SU-DHL-6 (cell line): ENCODE measurements around the gene PAIP2.

Experiments
- H2AFZ ChIP-seq: fragments of 200-600 bp; sonication (generic); 2 replicates; pipeline ENCODE4 v1.6.1; 2014; ENCODE audit warnings: low read depth, mild to moderate bottlenecking, moderate library complexity, mixed read lengths, antibody characterized with exemption, low read length; ENCODE audit not compliant: severe bottlenecking
- H3F3A ChIP-seq: fragments of 200-600 bp; shearing (Covaris generic); 2 replicates; pipeline ENCODE4 v1.6.0; 2016; ENCODE audit warnings: antibody characterized with exemption, mild to moderate bottlenecking; ENCODE audit not compliant: insufficient read depth
- H3K27ac ChIP-seq: fragments of 200-600 bp; sonication (generic); 2 replicates; pipeline ENCODE4 v1.5.1; 2016; ENCODE audit warnings: low read depth, mild to moderate bottlenecking, low read length, moderate library complexity, mixed read lengths
- H3K27me3 ChIP-seq: fragments of 200-600 bp; sonication (generic), shearing (Covaris generic); 2 replicates; pipeline ENCODE4 v1.6.0; 2014; ENCODE audit warnings: mild to moderate bottlenecking, low read length
- H3K36me3 ChIP-seq: fragments of 200-600 bp; sonication (generic); 2 replicates; pipeline ENCODE4 v1.6.1; 2014; ENCODE audit warnings: mild to moderate bottlenecking, low read length, mixed read lengths
- H3K4me2 ChIP-seq: fragments of 300-600, 200-600 bp; shearing (Covaris generic), sonication (generic); 2 replicates; pipeline ENCODE4 v1.6.0; 2014; ENCODE audit warnings: low read length, low read depth, mild to moderate bottlenecking; ENCODE audit not compliant: poor library complexity, severe bottlenecking
- H3K4me3 ChIP-seq: fragments of 200-600 bp; sonication (generic); 2 replicates; pipeline ENCODE4 v1.5.1; 2014; ENCODE audit warnings: antibody characterized with exemption, low read length, mild to moderate bottlenecking, mixed read lengths; ENCODE audit not compliant: insufficient read depth, poor library complexity, severe bottlenecking
- H3K79me2 ChIP-seq: fragments of 200-600 bp; sonication (generic); 2 replicates; pipeline ENCODE4 v1.6.1; 2014; ENCODE audit warnings: mild to moderate bottlenecking, low read length, moderate library complexity; ENCODE audit not compliant: insufficient read depth
- H3K9ac ChIP-seq: fragments of 200-600 bp; sonication (generic); 2 replicates; pipeline ENCODE4 v1.7.0; 2014; ENCODE audit warnings: mild to moderate bottlenecking, low read length
- H3K9me2 ChIP-seq: fragments of 200-600 bp; sonication (generic); replicated peaks from 2 replicates; pipeline ENCODE4 v1.6.1; 2014; ENCODE audit warnings: low read length; ENCODE audit not compliant: insufficient read depth
- H3K9me3 ChIP-seq: fragments of 200-600 bp; sonication (generic); 2 replicates; pipeline ENCODE4 v1.6.1; 2014; ENCODE audit warnings: low read length, mixed read lengths; ENCODE audit not compliant: insufficient read depth
- H4K20me1 ChIP-seq: fragments of 200-600 bp; sonication (generic); 2 replicates; pipeline ENCODE4 v1.6.1; 2014; ENCODE audit warnings: low read depth, mild to moderate bottlenecking, antibody characterized with exemption, low read length, moderate library complexity, mixed read lengths
- EZH2phosphoT487 ChIP-seq: fragments of 200-600 bp; sonication (generic), shearing (Covaris generic); conservative IDR thresholded peaks from 2 replicates; pipeline ENCODE4 v1.6.1; 2018; ENCODE audit warnings: mild to moderate bottlenecking, antibody characterized with exemption, low read length, moderate library complexity, mixed read lengths
- TF ChIP-seq, protein P1 (sequence below): fragments of 200-600 bp; sonication (generic); IDR thresholded peaks from one replicate; pipeline ENCODE4 v1.5.1; 2017; ENCODE audit warnings: antibody characterized with exemption, mild to moderate bottlenecking, low read length, moderate library complexity; ENCODE audit not compliant: insufficient read depth, poor library complexity, severe bottlenecking

The PAIP2 gene

DNA sequence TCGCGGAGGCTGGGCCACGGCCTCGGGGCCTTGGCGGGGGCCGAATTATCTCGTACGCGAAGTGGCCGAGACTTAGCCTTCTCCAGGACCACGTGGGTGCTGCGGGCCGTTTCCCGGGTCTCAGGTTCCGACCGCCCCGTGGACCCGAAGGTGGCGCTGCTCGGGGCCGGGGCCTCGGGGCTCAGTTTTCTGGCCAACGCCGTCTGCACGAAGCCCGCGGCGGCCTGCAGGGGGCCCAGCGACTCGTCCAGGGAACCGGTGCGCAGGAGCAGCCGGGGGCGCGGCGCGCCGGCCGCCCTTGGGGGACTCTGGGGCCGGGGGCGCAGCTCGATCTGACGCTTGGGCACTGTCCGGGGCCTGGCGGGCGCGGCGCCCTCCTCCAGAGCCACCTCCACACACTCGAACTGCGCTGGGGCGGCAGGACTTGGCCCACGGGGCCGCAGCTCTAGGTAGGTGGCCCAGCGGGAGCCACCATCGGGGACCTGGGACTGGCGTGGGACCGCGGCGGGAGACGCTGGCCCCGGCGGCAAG lies 52.5 kb downstream of the PAIP2 start:
- H3K27ac ChIP-seq: peak overlapping the region; percentile 93
- H4K20me1 ChIP-seq: no peaks in the 10 kb centered on the region
- peaks cover 16% of the 10 kb centered on the region for H3F3A ChIP-seq
- peak overlapping the region; percentile 59 for H3K4me3 ChIP-seq
- H3K79me2 ChIP-seq: peaks cover 25% of the 10 kb centered on the region
- H3K9me2 ChIP-seq: no peaks in the 10 kb centered on the region
- no peaks in the 10 kb centered on the region for H3K9me3 ChIP-seq
- H3K27me3 ChIP-seq: no peaks in the 10 kb centered on the region
- peak overlapping the region; percentile 88 for H2AFZ ChIP-seq
- H3K4me2 ChIP-seq: peak overlapping the region; percentile 88
- no peaks in the 10 kb centered on the region for H3K36me3 ChIP-seq
- TF ChIP-seq, protein P1, sequence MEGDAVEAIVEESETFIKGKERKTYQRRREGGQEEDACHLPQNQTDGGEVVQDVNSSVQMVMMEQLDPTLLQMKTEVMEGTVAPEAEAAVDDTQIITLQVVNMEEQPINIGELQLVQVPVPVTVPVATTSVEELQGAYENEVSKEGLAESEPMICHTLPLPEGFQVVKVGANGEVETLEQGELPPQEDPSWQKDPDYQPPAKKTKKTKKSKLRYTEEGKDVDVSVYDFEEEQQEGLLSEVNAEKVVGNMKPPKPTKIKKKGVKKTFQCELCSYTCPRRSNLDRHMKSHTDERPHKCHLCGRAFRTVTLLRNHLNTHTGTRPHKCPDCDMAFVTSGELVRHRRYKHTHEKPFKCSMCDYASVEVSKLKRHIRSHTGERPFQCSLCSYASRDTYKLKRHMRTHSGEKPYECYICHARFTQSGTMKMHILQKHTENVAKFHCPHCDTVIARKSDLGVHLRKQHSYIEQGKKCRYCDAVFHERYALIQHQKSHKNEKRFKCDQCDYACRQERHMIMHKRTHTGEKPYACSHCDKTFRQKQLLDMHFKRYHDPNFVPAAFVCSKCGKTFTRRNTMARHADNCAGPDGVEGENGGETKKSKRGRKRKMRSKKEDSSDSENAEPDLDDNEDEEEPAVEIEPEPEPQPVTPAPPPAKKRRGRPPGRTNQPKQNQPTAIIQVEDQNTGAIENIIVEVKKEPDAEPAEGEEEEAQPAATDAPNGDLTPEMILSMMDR: peak; percentile 70
- TF ChIP-seq EZH2phosphoT487: no peak
- H3K9ac ChIP-seq: peak overlapping the region; percentile 77

GRCh38 chr5:139394654-139395566 lies 53.3 kb downstream of the PAIP2 start, which contains the start of gene PROB1:
Gene PROB1 (minus strand): TSS chr5:139395104. CDS start chr5:139395081, 23 bp downstream.
- Histone ChIP-seq H3K4me2 (peak within 1 kb of the TSS; percentile 88), H3K27me3 (no peaks in the 10 kb centered on the region), H4K20me1 (no peaks in the 10 kb centered on the region), H3F3A (peaks cover 12% of the 10 kb centered on the region), H3K4me3 (peak within 1 kb of the TSS; percentile 59), H2AFZ (peak within 1 kb of the TSS; percentile 88), H3K9me3 (no peaks in the 10 kb centered on the region), H3K9me2 (no peaks in the 10 kb centered on the region), H3K36me3 (no peaks in the 10 kb centered on the region), H3K9ac (peak within 1 kb of the TSS; percentile 77), H3K79me2 (peaks cover 22% of the 10 kb centered on the region), H3K27ac (peak within 1 kb of the TSS; percentile 93)
- no peak for TF ChIP-seq EZH2phosphoT487
- TF ChIP-seq, protein P1: no peak

GRCh38 chr5:139395844-139396640 lies 54.4 kb downstream of the PAIP2 start:
- H3K36me3 ChIP-seq: no peaks in the 10 kb centered on the region
- no peaks in the 10 kb centered on the region for H3K9me2 ChIP-seq
- no peak overlapping the region for H2AFZ ChIP-seq
- H3K27ac ChIP-seq: no peak overlapping the region
- no peak overlapping the region for H3K4me2 ChIP-seq
- H3K27me3 ChIP-seq: no peaks in the 10 kb centered on the region
- 0 out of 2 replicates have a peak, but pooled peaks cover 7% of the 10 kb centered on the region for H3F3A ChIP-seq
- no peak for TF ChIP-seq EZH2phosphoT487
- TF ChIP-seq, protein P1: no peak
- no peaks in the 10 kb centered on the region for H4K20me1 ChIP-seq
- H3K9ac ChIP-seq: no peak overlapping the region
- no peak overlapping the region for H3K4me3 ChIP-seq
- no peaks in the 10 kb centered on the region for H3K9me3 ChIP-seq
- H3K79me2 ChIP-seq: peaks cover 16% of the 10 kb centered on the region
